HG02938 (cell line): ENCODE measurements around the gene SRRM3.
A peak's percentile ranks its signal among the peaks of the same experiment; 100 is the strongest.
"Not testable (repeated sequence)": the region's sequence is repeated elsewhere in the genome, so short reads cannot be mapped to it uniquely, and the experiment has no call there.

ENCODE experiments used
- ATAC-seq: cut with Tn5 transposase; IDR thresholded peaks from one replicate; pipeline ENCODE4 v1.9.1; 2021; ENCODE audit warnings: mild to moderate bottlenecking, moderate library complexity; ENCODE audit not compliant: unreplicated experiment

Gene SRRM3

GRCh38 chr7:76201732-76202665, at the start of gene SRRM3:
Gene SRRM3 (plus strand): TSS chr7:76201896. CDS start chr7:76235067, 33,171 bp downstream.
- no peak for ATAC-seq

- ATAC-seq: no peak
Observed at GRCh38 chr7:76151932-76152331, 49.8 kb upstream of the SRRM3 start.

- not testable (repeated sequence) for ATAC-seq
Observed at GRCh38 chr7:76153571-76154230, 48.0 kb upstream of the SRRM3 start.

GRCh38 chr7:76155938-76156337, 45.8 kb upstream of the SRRM3 start:
- ATAC-seq: no peak

GRCh38 chr7:76156992-76157685, 44.6 kb upstream of the SRRM3 start:
- ATAC-seq: not testable (repeated sequence)

GRCh38 chr7:76158416-76158815, 43.3 kb upstream of the SRRM3 start:
- not testable (repeated sequence) for ATAC-seq

- ATAC-seq: not testable (repeated sequence)
Observed at GRCh38 chr7:76162416-76163170, 39.1 kb upstream of the SRRM3 start.

GRCh38 chr7:76163812-76164211, 37.9 kb upstream of the SRRM3 start:
- ATAC-seq: not testable (repeated sequence)

GRCh38 chr7:76165106-76165972, 36.4 kb upstream of the SRRM3 start:
- ATAC-seq: no peak

GRCh38 chr7:76165973-76166403, 35.7 kb upstream of the SRRM3 start:
- no peak for ATAC-seq

GRCh38 chr7:76166404-76167255, 35.1 kb upstream of the SRRM3 start:
- ATAC-seq: peak; percentile 88

GRCh38 chr7:76173566-76174205, 28.0 kb upstream of the SRRM3 start:
- ATAC-seq: no peak

- not testable (repeated sequence) for ATAC-seq
Observed at GRCh38 chr7:76176951-76177350, 24.7 kb upstream of the SRRM3 start.

GRCh38 chr7:76179686-76180085, 22.0 kb upstream of the SRRM3 start:
- no peak for ATAC-seq

GRCh38 chr7:76182225-76182960, 19.3 kb upstream of the SRRM3 start:
- ATAC-seq: no peak

GRCh38 chr7:76185187-76185896, 16.4 kb upstream of the SRRM3 start:
- ATAC-seq: no peak

GRCh38 chr7:76187272-76187671, 14.4 kb upstream of the SRRM3 start:
- no peak for ATAC-seq
